GM19035 (cell line): ENCODE results near the gene ARID1B.

Experiments
- ATAC-seq: cut with Tn5 transposase; IDR thresholded peaks from one replicate; pipeline ENCODE4 v1.9.1; 2021; ENCODE audit not compliant: unreplicated experiment

ARID1B gene

DNA sequence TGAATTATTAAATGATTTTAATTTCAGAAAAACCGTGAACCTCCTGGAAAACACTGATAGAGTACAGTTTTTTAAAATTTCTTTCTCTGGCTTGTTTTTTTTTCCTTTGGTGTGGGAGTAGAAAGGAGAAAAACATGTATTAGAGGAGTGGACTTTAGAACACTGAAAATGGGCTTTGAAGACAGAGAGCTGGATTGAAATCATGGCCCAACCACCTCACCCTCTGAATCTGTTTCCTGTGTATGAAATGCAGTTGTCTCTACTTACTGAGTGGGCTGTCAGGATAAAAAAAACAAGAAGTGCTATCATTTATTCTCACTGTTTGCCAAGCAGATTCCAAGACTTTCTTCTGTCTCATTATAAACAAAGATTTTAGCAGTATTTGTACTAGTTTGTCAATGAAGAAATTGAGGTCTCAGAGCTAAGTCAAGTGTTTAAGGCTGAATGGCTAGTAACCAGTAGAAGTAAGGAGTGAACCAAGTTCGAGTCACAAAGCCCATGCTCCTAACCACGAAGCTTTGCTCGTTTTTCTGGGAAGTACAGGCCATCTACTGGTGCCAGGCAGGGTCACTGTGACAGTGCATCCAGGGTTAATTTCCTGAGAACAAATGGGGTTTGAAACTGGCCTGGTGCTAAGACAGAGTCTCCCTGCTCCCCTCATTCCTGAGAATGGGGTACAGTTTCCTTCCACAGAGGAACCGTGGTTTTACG, 289.8 kb downstream of the ARID1B start:
- no peak for ATAC-seq

DNA sequence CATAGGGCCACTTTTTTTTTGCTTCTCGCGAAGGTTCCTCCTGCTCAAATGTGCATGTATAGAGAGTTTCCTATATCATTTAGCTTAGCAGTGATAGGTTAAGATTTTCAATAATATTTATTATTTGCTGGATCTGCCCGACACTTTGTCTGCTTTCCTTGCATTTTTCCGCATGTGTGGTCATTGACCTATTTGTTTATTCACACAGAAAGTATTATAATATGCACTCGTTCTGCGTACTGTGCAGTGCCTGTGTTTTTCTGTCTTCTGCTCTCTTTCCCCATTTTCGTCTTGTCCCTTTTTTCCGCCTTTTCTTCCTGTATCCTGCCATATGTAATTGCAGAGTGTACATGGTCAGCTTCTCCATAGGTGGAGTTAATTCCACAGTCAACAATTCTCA, 290.3 kb downstream of the ARID1B start:
- no peak for ATAC-seq

DNA sequence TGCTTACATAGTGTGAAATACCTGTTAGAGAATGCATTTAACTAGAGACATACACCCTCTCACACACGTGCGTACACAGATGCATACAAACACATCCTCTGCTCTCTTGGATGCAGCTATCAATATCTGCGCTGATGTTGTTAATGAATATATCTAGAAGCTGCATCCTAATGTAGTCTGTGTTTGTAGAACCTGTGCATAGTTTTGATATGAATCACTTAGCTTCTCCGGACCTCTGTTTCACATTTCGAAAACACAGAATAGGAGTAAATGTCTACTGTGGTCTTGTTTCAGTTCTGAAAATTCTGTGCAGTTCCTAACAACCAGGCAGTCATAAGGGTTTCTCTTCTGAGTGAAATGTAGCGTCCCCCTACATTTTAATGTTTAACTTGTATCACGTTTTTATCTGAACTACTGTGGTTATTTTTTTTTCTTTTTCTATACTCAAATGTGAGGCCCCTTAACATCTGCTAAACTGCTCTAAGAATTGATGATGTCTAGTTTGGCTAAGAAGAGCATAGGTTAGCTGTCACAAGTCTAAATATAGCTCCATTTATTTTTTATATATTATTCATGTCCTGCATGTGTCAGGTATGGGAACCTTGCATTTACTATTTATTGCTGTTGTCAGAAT, 291.6 kb downstream of the ARID1B start:
- ATAC-seq: peak; percentile 97

DNA sequence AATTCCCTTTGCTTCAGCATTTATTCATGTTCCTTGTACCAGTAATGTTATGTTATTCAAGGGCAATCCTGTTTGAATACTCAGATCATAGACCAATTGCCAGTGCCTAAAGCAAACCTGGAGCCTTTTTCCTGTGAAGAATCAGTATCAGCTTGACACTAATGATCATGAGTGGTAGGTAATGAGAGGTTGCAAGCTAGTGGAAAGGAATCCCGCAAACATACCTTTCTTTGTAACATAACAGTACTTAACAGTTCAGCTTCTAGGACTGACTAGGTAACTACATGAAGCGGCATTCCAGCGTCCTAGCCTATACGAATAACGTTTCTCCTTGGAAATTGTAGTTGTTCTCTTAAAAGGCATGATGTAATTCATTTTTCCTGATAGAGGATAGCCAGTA, 292.4 kb downstream of the ARID1B start:
- ATAC-seq: no peak

DNA sequence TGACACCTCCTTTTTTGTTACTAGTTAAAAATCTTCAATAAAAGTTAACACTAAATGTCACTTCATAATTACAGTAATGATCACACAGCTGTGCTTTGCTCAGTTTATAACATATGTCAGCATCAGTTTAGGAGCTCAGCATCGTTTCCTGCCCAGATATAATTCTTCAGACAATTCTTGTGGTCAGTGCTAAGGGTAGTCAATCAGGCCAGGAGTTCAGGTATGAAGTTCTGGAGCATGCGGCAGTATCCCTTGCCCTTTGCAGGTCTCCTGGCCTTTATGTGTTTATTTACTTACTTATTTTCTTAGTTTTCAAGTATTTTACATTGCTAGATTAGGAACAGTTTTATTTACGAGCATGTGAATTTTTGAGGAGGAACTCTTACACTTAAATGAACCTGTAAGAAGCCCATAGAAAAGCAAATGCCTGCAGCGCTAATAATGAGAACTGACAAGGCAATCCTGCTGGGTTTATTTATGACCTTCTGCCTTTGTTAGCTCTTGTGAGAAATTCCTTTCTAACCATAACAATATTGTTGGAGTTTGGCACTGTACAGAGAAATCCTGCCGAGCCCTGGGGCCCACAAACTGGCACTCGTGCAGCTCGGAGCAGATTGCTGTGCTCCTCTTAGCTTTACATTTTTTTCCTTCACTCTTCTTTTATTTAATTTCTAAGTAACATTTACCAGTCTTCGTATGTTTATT, 293.4 kb downstream of the ARID1B start:
- ATAC-seq: no peak

DNA sequence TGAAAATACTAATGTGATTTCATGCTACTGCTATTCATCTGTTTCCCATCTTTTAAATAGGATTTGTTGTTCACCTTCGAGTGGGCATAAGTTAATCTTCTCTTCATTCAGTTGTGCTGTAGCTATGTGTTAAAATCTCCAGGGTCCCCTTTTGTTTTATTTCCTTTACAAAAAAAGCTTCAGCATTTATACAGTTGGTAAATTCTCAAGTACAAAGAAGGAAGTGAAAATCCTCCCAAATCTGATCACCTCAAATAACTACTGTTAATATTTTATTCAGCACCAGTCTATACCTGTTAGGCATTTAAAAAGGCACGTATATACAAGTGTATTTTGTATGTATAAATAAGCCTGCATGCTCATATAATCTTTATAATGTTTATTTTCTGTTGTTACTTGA, 294.9 kb downstream of the ARID1B start:
- no peak for ATAC-seq

DNA sequence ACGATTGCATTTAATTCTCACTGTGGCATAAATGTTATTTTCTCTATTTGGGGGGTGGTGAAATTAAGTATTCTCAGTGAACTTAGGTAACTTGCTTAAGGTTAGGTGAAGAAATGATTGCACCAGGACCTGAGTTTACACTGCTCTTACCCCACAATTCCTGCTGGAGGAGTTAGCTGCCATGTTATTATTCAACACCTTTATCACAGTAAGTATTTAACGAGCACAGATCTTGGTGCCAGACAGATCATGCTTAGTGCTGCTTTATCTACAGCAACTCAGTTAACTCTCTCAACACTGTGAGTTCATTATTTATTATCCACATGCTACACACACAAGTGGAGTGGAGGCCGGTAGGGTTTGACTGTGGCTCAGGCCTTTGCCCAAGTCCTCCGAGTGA, 296.4 kb downstream of the ARID1B start:
- ATAC-seq: no peak

DNA sequence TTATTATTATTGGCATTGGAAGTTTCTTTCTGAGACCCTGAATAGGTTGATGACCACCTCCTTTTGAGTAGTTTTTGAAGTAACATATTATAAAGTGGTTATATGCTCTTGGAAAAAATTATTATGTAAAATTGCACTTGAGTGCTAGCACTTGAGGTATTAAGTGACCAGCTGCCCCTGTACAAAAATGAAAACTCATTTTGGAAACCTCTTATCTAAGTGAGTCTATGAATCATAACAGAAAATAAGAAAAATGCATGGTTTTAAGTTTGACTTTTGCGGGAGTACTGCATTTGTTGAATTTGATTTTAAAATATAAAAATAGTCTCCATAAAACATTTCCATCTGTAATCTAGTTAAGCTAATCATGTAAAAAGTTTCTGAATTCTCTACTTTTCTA, 297.8 kb downstream of the ARID1B start:
- ATAC-seq: no peak

DNA sequence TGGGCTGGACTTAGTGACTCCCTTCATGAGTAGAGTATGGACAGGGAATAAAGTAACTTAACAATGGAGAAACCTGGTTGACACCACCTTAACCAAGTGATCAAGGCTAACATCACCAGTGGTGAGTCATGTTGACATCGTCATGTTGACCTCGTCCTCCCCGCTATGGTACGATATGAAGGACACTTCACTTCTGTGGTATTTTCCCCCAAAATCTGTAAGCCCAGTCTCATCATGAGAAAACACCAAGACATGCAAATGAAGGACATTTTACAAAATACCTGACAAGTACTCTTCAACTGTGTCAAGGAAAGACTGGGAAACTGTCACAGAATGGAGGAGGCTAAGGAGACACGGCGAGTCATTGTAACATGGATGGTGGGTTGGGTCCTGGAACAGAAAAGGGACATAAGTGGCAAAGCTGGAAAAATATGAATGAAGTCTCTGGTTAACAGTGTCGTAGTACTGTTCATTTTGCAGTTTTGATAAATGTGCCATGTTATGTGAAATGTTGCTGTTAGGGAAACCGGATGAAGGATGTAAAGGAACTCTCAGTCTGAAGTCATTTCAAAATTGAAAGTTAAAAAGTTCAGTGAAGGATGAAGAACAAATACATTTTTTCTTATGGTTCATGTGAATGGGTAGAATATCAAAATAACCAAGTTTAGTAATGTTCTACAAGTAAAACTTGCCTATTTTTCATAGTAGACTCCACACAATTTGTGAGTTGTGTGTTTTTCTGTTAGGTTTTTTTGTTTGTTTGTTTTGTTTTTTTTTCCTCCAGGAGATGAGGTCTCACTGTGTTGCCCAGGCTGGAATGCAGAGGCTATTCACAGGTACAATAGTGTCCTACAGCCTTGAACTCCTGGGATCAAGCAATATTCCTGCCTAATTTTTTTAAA, 298.6 kb downstream of the ARID1B start:
- ATAC-seq: peak; percentile 74

DNA sequence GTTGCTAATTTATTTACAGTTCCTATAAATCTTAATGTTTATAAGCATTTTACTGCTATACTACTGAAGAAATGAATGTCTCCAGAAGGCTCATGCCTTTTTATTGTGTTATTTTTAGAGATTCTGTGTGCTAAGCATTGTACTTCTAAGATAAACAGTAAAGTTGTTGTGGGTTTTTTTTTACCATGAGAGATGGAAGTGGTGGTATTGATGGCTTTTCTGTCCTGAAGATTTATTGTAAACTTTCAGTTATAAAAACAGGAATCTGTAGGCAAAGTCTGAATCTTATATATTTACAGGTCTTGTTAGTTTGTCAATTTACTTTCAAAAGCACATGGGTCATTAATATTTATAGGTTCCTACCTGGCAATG, 299.3 kb downstream of the ARID1B start:
- ATAC-seq: no peak

DNA sequence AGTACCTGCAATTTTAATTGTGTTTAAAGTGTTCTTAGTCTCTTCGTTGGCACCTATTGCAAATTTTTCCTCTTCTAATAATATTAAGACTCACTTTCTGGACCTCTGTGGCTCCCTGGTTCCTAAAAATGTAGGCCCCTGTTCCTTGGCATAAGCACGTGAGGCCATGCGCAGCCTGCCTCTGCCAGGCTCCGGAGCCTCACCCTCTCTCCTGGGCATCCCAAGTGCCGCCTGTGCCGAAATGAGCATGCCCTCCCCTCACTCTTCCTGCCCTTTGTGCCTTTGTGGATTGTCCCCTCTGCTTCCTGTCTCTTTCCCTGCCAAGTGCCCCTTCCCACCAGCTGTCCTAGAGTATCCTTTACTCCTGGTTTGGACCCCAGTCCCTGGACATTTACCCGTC, 300.1 kb downstream of the ARID1B start:
- ATAC-seq: no peak

DNA sequence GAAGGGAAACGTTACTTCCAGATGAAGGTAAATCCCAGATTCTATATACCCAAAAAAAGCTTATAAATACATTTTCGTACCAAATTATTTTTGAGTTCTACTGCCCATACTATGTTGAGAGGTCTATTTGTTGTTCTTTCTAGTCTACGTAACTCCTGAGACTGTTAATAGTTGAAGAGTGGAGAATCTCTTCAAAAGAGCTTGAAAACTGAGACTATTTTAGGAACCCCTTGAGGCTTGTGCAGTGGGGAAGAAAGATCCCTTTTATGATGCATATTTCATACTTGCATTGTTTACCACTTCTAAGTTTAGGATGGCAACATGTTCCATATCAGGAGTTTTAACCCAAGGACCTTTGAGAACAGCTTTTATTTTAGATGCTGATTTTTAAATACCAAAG, 301.1 kb downstream of the ARID1B start:
- ATAC-seq: no peak

DNA sequence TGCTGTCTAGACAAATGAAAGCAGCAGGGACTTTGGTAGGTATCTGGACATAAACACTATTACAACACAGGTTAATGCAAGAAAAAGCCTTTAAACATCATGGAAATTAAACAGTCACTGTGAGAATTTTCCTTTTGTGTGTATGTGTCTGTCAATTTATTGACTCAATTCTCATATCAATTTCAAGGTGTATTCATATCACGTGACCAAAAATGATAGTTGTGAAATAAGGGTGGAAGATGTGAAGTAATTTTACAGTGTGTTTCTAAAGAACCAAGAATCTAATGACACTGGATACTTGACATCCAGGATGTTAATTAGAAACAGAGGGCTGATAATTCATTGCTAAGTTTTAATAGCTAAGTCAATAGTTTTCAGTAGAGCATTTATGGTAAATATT, 302.1 kb downstream of the ARID1B start:
- ATAC-seq: no peak

DNA sequence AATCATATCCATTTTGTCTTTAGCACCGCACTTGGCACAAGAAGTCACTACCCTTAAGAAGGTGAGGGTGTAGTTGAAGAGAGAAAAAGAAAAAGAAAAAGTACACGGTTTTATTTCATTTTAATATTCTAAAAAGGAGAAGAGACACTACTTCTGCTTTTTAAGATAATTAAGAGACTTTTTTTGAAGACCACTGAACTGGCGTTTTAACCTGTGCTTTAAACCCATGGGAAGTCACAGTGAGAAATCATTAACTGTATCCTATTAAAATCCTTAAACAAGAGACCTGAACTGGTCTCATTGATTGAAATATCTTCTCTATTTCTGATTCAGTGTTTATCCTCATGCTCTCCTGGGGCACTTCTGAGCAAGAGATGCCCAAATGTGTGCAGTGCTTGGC, 302.6 kb downstream of the ARID1B start:
- ATAC-seq: no peak

DNA sequence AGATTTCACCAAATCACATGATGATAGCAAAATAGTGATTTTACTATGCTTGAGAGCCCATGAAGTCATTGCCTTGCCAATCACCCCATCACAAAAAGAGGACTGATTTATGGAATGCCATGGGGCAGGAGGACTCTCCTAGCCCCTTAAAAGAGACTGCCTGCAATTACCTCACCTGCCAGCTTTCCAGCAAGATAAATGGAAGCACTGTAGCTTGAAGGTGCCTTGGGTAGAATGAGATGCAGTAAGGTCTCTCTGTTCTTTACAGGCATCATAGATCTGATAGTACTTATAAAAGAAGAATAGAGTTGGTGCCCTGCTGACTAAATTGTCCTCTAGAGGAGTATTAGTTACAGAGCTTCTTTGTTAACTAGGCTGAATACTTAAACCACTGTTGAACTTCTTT, 303.8 kb downstream of the ARID1B start:
- ATAC-seq: no peak

DNA sequence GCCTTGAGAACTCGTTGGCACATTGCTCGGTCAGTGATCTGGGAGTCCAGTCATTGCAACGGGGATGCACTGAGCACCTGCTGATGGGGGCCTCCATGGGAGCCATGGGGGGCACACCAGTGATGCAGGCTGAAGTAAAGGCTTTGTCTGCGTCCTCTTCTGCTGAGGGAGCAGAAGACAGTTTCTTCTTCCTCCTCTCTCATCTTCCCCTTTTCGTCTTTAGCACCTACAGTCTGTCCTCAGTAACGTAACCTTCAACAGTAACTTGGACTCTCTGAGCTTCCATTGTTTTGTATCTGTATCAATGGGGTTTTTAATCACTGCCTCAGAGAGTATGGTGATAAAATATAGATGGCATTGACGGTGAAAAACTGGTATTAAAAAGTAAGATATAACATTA, 306.2 kb downstream of the ARID1B start:
- ATAC-seq: no peak

DNA sequence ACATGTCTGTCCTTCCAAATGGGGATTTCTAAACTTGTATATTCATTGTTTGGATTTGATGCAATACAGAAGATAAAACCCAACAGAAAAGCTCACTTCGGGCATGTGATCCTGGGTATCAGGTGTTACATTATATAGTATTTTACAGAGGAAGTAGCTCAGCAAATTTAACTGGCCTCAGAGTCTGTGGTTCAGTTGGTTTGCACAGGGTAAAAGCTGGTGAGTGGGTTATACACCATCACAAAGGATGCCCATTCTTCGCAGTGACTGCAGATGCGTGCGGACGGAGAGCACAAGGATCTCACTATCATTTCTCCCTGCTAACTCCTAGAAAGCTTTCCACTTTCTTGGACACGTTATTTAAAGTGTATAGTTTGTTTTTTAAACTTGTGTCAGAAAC, 309.5 kb downstream of the ARID1B start:
- ATAC-seq: no peak

DNA sequence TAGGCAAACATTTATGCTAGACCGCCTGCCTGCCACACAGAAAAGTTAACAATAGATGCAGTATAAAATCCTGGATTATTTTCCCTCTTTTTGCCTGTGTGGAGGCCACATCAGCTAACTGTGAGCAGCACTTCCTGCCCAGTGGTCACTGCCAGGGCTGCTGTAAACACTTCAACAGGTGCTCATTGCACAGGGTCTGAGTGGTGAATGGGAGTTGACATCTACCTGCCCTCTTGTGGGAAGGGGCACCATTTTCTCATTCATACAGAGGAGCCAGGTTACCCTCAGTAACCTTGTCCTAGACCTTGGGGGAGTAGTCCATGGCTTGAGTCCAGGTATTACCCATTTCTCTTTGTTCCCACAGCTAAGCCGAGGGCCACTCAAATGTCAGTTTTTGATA, 310.8 kb downstream of the ARID1B start:
- no peak for ATAC-seq

DNA sequence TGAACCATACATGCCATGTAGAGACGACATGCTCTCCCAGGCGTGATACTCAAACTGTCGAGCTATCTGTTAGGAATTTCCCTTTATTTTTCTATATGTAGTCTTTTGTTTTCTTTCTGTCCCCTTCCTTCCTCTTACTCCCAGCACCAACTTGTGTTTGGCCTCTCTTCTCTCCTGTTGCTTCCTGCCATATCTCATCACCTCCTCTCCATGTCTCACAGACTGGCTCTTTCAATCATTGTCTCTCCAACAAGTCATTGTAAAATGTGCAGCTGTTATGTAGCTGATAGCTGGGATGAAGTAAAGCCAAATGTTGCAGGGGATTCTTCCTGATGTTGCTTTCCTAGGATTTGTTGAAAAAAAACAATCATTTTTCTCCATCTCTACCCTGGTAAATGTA, 311.7 kb downstream of the ARID1B start:
- no peak for ATAC-seq

DNA sequence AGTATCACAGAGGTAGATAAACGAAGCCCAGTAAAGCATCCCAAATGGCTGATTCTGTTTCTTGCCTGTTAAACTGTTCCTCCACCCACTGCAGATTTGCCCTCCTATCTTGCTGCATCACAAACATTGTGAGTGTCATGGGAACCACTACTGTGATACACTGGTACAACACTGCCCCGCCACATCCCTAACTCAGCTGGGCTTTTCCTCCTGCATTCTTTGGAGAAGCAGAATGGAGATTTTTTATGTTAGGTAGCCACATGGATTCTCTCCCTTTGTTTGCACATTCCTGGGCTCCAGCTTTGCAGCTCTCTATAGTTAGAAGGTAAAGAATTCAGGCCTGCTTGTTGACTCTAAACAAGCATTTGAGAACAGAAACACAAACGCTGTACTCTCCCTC, 312.1 kb downstream of the ARID1B start:
- ATAC-seq: no peak

DNA sequence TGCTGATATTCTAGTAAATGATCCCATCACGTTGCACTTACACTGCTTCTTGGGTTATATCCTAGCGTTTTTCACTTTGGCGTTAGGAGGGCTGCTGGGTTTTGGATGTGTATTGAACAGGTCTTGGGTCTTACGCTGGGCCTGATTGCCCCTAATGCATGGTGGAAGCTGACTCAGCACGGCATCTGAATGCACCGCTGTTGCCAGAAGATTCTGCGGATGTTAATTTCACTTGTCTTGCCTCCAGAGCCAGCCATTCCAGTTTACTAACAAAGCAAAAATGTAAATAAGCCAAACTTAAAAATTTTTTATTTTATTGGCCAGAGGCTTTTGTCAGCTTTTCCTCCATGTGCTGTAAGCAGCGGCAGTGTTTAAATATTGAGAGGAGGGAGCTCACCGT, 312.7 kb downstream of the ARID1B start:
- no peak for ATAC-seq
